ENCODE measurements around the gene SLC2A13.

- TF ChIP-seq CTCF (IDR thresholded peaks at IDR 0.05), result no peak
- TF ChIP-seq SIN3A (IDR thresholded peaks at IDR 0.05; ENCODE audit: borderline replicate concordance, insufficient read depth, low read depth, low read length), result no peak
Observed at GRCh38 chr12:39782026-39782545, 323.8 kb downstream of the SLC2A13 start.
